ENCODE measurements around the gene CCSER1. TPM values are rescaled to one million over a fixed set of nuclear protein-coding genes. Genes with fewer than 3 reads are reported as not detected.
A peak's percentile ranks its signal among the peaks of the same experiment; 100 is the strongest.

The CCSER1 gene
- total and polyA plus RNA-seq, 2 of the 8 experiments (the other 6 are each of a cell fraction or from before 2014, with no cell fraction given): 0.26 to 0.84 TPM

DNA sequence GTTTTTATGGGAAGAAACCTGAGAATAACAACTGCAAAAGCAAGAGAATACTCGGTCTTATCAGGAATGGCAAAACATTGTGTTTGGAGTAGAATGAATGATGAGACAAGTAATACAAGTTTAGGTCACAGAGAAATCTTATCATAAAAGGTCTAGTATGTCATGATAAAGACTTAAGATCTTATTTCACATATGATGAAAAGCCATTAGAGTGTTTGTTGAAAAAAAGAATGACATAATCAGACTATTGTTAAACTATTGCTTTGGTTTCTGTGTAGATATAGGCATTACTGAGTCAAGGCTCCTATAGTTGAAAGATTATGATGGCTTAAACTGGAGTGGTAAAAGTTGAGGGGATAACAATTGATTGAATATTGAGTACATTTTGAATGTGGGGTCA is 603.6 kb downstream of the CCSER1 start:
- H3K4me3 ChIP-seq (ENCODE audit: extremely low read depth in 1 of 4, insufficient read depth in 2 of 4, low read depth in 3 of 4, low read length in 4 of 4): no peak overlapping the region
- H3K27me3 ChIP-seq (replicated peaks in 1 of 4; ENCODE audit: control insufficient read depth in 3 of 4, extremely low read depth in 1 of 4, insufficient read depth in 3 of 4, low read length in 3 of 4): no peaks in the 10 kb centered on the region
- H4K91ac ChIP-seq (replicated peaks; ENCODE audit: insufficient read length, low read length): no peak overlapping the region
- H3K27ac ChIP-seq (ENCODE audit: low read depth, low read length): no peak overlapping the region
- ChIA-PET CTCF (ENCODE audit: partially characterized antibody) (no interaction called here), POLR2A (ENCODE audit: partially characterized antibody) (no interaction called here)
- H2BK5ac ChIP-seq (ENCODE audit: low read depth, low read length): no peak overlapping the region
- no peak overlapping the region for H3K23ac ChIP-seq (ENCODE audit: insufficient read length)
- H2BK120ac ChIP-seq (replicated peaks; ENCODE audit: low read depth, low read length): no peak overlapping the region
- H2AFZ ChIP-seq (ENCODE audit: low read length): no peak overlapping the region
- H2AK5ac ChIP-seq (ENCODE audit: low read depth, low read length): no peak overlapping the region
- H4K8ac ChIP-seq (ENCODE audit: extremely low read depth, insufficient read depth, low read length): no peak overlapping the region
- H2BK20ac ChIP-seq (ENCODE audit: low read length): no peak overlapping the region
- H3K4ac ChIP-seq (replicated peaks; ENCODE audit: insufficient read length, low read depth, low read length): no peak overlapping the region
- no peaks in the 10 kb centered on the region for H3K79me2 ChIP-seq (ENCODE audit: control insufficient read depth in 1 of 2, insufficient read depth in 2 of 2, low read length in 2 of 2)
- FAIRE-seq: peak; percentile 55
- H3K36me3 ChIP-seq (ENCODE audit: control insufficient read depth in 2 of 4, insufficient read depth in 4 of 4, low read length in 3 of 4): no peaks in the 10 kb centered on the region
- no peak for TF ChIP-seq SIX5 (IDR thresholded peaks at IDR 0.05; ENCODE audit: low read depth, low read length)
- no peak overlapping the region for H3K9ac ChIP-seq (replicated peaks in 1 of 4; ENCODE audit: extremely low read depth in 1 of 4, low read depth in 3 of 4, low read length in 3 of 4)
- H3K9me3 ChIP-seq (ENCODE audit: insufficient read depth in 2 of 2, low read depth in 1 of 2, low read length in 1 of 2): no peaks in the 10 kb centered on the region
- no peak overlapping the region for H3K4me2 ChIP-seq (ENCODE audit: insufficient read depth in 1 of 2, low read depth in 2 of 2, low read length in 2 of 2)
- no peak overlapping the region for H2BK15ac ChIP-seq (ENCODE audit: low read length)
- WGBS, 2 experiments (ENCODE audit: extremely low coverage in 1 of 2, insufficient coverage in 1 of 2, insufficient read length in 1 of 2, insufficient replicate concordance in 2 of 2, low coverage in 1 of 2, low lambda C conversion rate in 2 of 2, missing lambda C conversion rate in 1 of 2): 95% methylated on average over 1 of the region's 1 CpG; no CpG with 5 or more reads in 1 of the 2 experiments
- H2BK12ac ChIP-seq (ENCODE audit: low read depth, low read length): no peak overlapping the region
- peaks cover 0 to 6% (median 2%) of the 10 kb centered on the region in 4 experiments; a peak in 3 of 7 replicates for H3K4me1 ChIP-seq (replicated peaks in 1 of 4; ENCODE audit: control insufficient read depth in 3 of 4, insufficient read depth in 4 of 4, low read length in 3 of 4)
- H3K23me2 ChIP-seq (ENCODE audit: low read depth, low read length): no peaks in the 10 kb centered on the region
- no peaks in the 10 kb centered on the region for H4K20me1 ChIP-seq (replicated peaks in 1 of 2; ENCODE audit: control insufficient read depth in 1 of 2, insufficient read depth in 2 of 2, low read length in 2 of 2)
- no peak overlapping the region for H3K14ac ChIP-seq (ENCODE audit: insufficient read length)
- no peaks in the 10 kb centered on the region for H3K79me1 ChIP-seq (ENCODE audit: low read depth, low read length)
- no peak for DNase-seq (ENCODE audit: low read depth in 1 of 2, low spot score in 2 of 2)
- H4K5ac ChIP-seq (ENCODE audit: insufficient read length, low read depth, low read length): no peak overlapping the region
- no peak overlapping the region for H3K56ac ChIP-seq (replicated peaks; ENCODE audit: insufficient read length, low read depth, low read length)
- no peak overlapping the region for H3K18ac ChIP-seq (ENCODE audit: extremely low read depth, low read length)
